IPS-15b (cell line): ENCODE results near the gene SEPHS1.
"Not testable (repeated sequence)": the region's sequence is repeated elsewhere in the genome, so short reads cannot be mapped to it uniquely, and the experiment has no call there.

Source experiments
- H3K27me3 ChIP-seq: one replicate; pipeline ENCODE4 v1.6.1; 2013; ENCODE audit warnings: low read length; ENCODE audit not compliant: control insufficient read depth, insufficient read depth
- H3K36me3 ChIP-seq: one replicate; pipeline ENCODE4 v1.6.1; 2013; ENCODE audit warnings: low read length; ENCODE audit not compliant: control insufficient read depth, insufficient read depth
- H3K4me1 ChIP-seq: one replicate; pipeline ENCODE4 v1.6.1; 2013; ENCODE audit warnings: mild to moderate bottlenecking, low read length; ENCODE audit not compliant: control insufficient read depth, insufficient read depth
- H3K4me3 ChIP-seq: one replicate; pipeline ENCODE4 v1.5.1; 2013; ENCODE audit warnings: low read depth, low read length
- H3K9ac ChIP-seq: one replicate; pipeline ENCODE4 v1.6.1; 2013; ENCODE audit warnings: low read depth, mild to moderate bottlenecking, low read length
- H3K9me3 ChIP-seq: one replicate; pipeline ENCODE4 v1.6.1; 2013; ENCODE audit warnings: mild to moderate bottlenecking, low read length; ENCODE audit not compliant: control insufficient read depth, insufficient read depth

The SEPHS1 gene

GRCh38 chr10:13338390-13339110 is 9.5 kb downstream of the SEPHS1 start:
- Histone ChIP-seq H3K36me3 (peaks cover 41% of the 10 kb centered on the region), H3K9ac (no peak overlapping the region), H3K4me1 (peaks cover 14% of the 10 kb centered on the region), H3K4me3 (no peak overlapping the region), H3K27me3 (no peaks in the 10 kb centered on the region), H3K9me3 (no peaks in the 10 kb centered on the region)

GRCh38 chr10:13337827-13338196 is 10.3 kb downstream of the SEPHS1 start:
- peaks cover 14% of the 10 kb centered on the region for H3K4me1 ChIP-seq
- H3K27me3 ChIP-seq = no peaks in the 10 kb centered on the region
- peaks cover 39% of the 10 kb centered on the region for H3K36me3 ChIP-seq
- H3K9ac ChIP-seq = no peak overlapping the region
- H3K4me3 ChIP-seq = no peak overlapping the region
- no peaks in the 10 kb centered on the region for H3K9me3 ChIP-seq

GRCh38 chr10:13337128-13337826 is 10.8 kb downstream of the SEPHS1 start:
- Histone ChIP-seq H3K36me3 (peaks cover 42% of the 10 kb centered on the region), H3K4me1 (peaks cover 14% of the 10 kb centered on the region), H3K27me3 (no peaks in the 10 kb centered on the region), H3K9me3 (no peaks in the 10 kb centered on the region), H3K4me3 (no peak overlapping the region), H3K9ac (no peak overlapping the region)

- H3K9me3 ChIP-seq = no peaks in the 10 kb centered on the region
- no peak overlapping the region for H3K4me3 ChIP-seq
- H3K4me1 ChIP-seq = peaks cover 11% of the 10 kb centered on the region
- H3K27me3 ChIP-seq = no peaks in the 10 kb centered on the region
- no peak overlapping the region for H3K9ac ChIP-seq
- H3K36me3 ChIP-seq = peaks cover 52% of the 10 kb centered on the region
Measured at GRCh38 chr10:13335881-13336280, 12.2 kb downstream of the SEPHS1 start.

- H3K9me3 ChIP-seq = no peaks in the 10 kb centered on the region
- H3K27me3 ChIP-seq = no peaks in the 10 kb centered on the region
- H3K4me1 ChIP-seq = peaks cover 4% of the 10 kb centered on the region
- peaks cover 61% of the 10 kb centered on the region for H3K36me3 ChIP-seq
- no peak overlapping the region for H3K9ac ChIP-seq
- no peak overlapping the region for H3K4me3 ChIP-seq
Measured at GRCh38 chr10:13334556-13334955, 13.5 kb downstream of the SEPHS1 start.

- Histone ChIP-seq H3K9ac (no peak overlapping the region), H3K36me3 (peaks cover 57% of the 10 kb centered on the region), H3K4me3 (no peak overlapping the region), H3K9me3 (no peaks in the 10 kb centered on the region), H3K27me3 (no peaks in the 10 kb centered on the region), H3K4me1 (peaks cover 4% of the 10 kb centered on the region)
Measured at GRCh38 chr10:13331646-13332045, 16.4 kb downstream of the SEPHS1 start.

GRCh38 chr10:13330980-13331379 is 17.1 kb downstream of the SEPHS1 start:
- not testable (repeated sequence) for H3K27me3 ChIP-seq, H3K9ac ChIP-seq, H3K4me3 ChIP-seq, H3K9me3 ChIP-seq, H3K4me1 ChIP-seq
- H3K36me3 ChIP-seq = peaks cover 57% of the 10 kb centered on the region

- Histone ChIP-seq H3K4me3 (no peak overlapping the region), H3K9me3 (no peaks in the 10 kb centered on the region), H3K9ac (no peak overlapping the region), H3K4me1 (peaks cover 4% of the 10 kb centered on the region), H3K36me3 (peaks cover 56% of the 10 kb centered on the region), H3K27me3 (no peaks in the 10 kb centered on the region)
Measured at GRCh38 chr10:13329565-13329964, 18.5 kb downstream of the SEPHS1 start.

GRCh38 chr10:13328613-13329012 is 19.5 kb downstream of the SEPHS1 start:
- Histone ChIP-seq H3K4me3 (no peak overlapping the region), H3K27me3 (no peaks in the 10 kb centered on the region), H3K9me3 (no peaks in the 10 kb centered on the region), H3K9ac (no peak overlapping the region), H3K4me1 (peaks cover 4% of the 10 kb centered on the region), H3K36me3 (peaks cover 57% of the 10 kb centered on the region)

GRCh38 chr10:13328126-13328525 is 20.0 kb downstream of the SEPHS1 start:
- Histone ChIP-seq H3K9ac (no peak overlapping the region), H3K27me3 (no peaks in the 10 kb centered on the region), H3K9me3 (no peaks in the 10 kb centered on the region), H3K36me3 (peaks cover 54% of the 10 kb centered on the region), H3K4me1 (peaks cover 4% of the 10 kb centered on the region), H3K4me3 (no peak overlapping the region)

GRCh38 chr10:13327534-13327933 is 20.6 kb downstream of the SEPHS1 start:
- Histone ChIP-seq H3K36me3 (peaks cover 57% of the 10 kb centered on the region), H3K9ac (no peak overlapping the region), H3K4me1 (peaks cover 4% of the 10 kb centered on the region), H3K4me3 (no peak overlapping the region), H3K9me3 (no peaks in the 10 kb centered on the region), H3K27me3 (no peaks in the 10 kb centered on the region)

GRCh38 chr10:13322615-13323148 is 25.4 kb downstream of the SEPHS1 start:
- Histone ChIP-seq H3K36me3 (peaks cover 46% of the 10 kb centered on the region), H3K4me3 (no peak overlapping the region), H3K27me3 (no peaks in the 10 kb centered on the region), H3K9ac (no peak overlapping the region), H3K9me3 (no peaks in the 10 kb centered on the region), H3K4me1 (no peaks in the 10 kb centered on the region)
